ENCODE results near the gene HORMAD2. TPM values are rescaled to one million over a fixed set of nuclear protein-coding genes. Genes with fewer than 3 reads are reported as not detected.

The HORMAD2 gene
- polyA plus RNA-seq, 1 of the 3 experiments (the other 2 are of a cell fraction) = not detected

DNA sequence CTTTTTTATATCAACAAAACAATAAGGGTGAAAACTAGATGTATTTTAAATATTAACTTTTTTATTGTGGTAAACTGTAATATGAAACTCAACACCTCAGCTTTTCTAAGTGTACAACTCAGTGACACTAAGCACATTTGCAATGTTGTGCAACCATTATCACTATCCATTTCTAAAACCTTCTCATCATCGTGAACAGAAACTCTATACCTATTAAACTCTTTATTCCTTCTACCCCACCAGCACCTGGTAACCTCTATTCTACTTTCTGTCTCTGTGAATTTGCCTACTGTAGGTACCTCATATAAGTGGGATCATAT lies 9.4 kb downstream of the HORMAD2 start:
- Histone ChIP-seq H4K20me1 (ENCODE audit: insufficient read depth) (no peaks in the 10 kb centered on the region), H3K4me2 (no peak overlapping the region), H2AFZ (ENCODE audit: low read depth) (peak overlapping the region; percentile 53; the same call in 1 of the 2 replicates), H3K9ac (no peak overlapping the region), H3K79me2 (ENCODE audit: insufficient read depth) (no peaks in the 10 kb centered on the region), H3K27ac (ENCODE audit: low read depth in 2 of 2, low read length in 1 of 2) (peak overlapping the region in 1 of 2 experiments; percentile 12; a peak in 1 of 4 replicates), H3F3A (replicated peaks; ENCODE audit: insufficient read depth) (no peaks in the 10 kb centered on the region), H3K9me2 (no peaks in the 10 kb centered on the region), H3K4me3 (ENCODE audit: low read depth in 2 of 2, low read length in 1 of 2) (no peak overlapping the region), H3K27me3 (ENCODE audit: insufficient read depth) (no peaks in the 10 kb centered on the region), H3K9me3 (0 out of 2 replicates have a peak, but pooled peaks cover 3% of the 10 kb centered on the region), H3K36me3 (replicated peaks in 1 of 2; ENCODE audit: control insufficient read depth in 1 of 2, insufficient read depth in 2 of 2, low read length in 1 of 2) (no peaks in the 10 kb centered on the region), H3K4me1 (ENCODE audit: control insufficient read depth in 1 of 2, insufficient read depth in 2 of 2, low read depth in 1 of 2, low read length in 1 of 2) (no peaks in the 10 kb centered on the region)
- TF ChIP-seq RAD21 (IDR thresholded peaks at IDR 0.05; ENCODE audit: low read length) (no peak), JUND (IDR thresholded peaks at IDR 0.05) (no peak), RXRA (IDR thresholded peaks at IDR 0.05; ENCODE audit: borderline replicate concordance, low read depth) (no peak), SMC3 (IDR thresholded peaks at IDR 0.05; ENCODE audit: low read depth, low read length) (no peak), YY1 (IDR thresholded peaks at IDR 0.05; ENCODE audit: low read depth) (no peak), NRF1 (IDR thresholded peaks at IDR 0.05; ENCODE audit: low read depth, low read length) (no peak), GABPA (IDR thresholded peaks at IDR 0.05; ENCODE audit: low read depth) (no peak), POLR2AphosphoS5 (IDR thresholded peaks at IDR 0.05; ENCODE audit: low read depth, low read length) (no peak), TCF12 (IDR thresholded peaks at IDR 0.05) (no peak), FOSL2 (IDR thresholded peaks at IDR 0.05; ENCODE audit: borderline replicate concordance, low read depth) (no peak)
- TF ChIP-seq, protein P1, sequence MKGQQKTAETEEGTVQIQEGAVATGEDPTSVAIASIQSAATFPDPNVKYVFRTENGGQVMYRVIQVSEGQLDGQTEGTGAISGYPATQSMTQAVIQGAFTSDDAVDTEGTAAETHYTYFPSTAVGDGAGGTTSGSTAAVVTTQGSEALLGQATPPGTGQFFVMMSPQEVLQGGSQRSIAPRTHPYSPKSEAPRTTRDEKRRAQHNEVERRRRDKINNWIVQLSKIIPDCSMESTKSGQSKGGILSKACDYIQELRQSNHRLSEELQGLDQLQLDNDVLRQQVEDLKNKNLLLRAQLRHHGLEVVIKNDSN (IDR thresholded peaks at IDR 0.05; ENCODE audit: borderline replicate concordance, low read depth) = no peak
- TF ChIP-seq, protein P2, sequence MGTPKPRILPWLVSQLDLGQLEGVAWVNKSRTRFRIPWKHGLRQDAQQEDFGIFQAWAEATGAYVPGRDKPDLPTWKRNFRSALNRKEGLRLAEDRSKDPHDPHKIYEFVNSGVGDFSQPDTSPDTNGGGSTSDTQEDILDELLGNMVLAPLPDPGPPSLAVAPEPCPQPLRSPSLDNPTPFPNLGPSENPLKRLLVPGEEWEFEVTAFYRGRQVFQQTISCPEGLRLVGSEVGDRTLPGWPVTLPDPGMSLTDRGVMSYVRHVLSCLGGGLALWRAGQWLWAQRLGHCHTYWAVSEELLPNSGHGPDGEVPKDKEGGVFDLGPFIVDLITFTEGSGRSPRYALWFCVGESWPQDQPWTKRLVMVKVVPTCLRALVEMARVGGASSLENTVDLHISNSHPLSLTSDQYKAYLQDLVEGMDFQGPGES (IDR thresholded peaks at IDR 0.05; ENCODE audit: low read depth, low read length) = no peak
- TF ChIP-seq, protein P3, sequence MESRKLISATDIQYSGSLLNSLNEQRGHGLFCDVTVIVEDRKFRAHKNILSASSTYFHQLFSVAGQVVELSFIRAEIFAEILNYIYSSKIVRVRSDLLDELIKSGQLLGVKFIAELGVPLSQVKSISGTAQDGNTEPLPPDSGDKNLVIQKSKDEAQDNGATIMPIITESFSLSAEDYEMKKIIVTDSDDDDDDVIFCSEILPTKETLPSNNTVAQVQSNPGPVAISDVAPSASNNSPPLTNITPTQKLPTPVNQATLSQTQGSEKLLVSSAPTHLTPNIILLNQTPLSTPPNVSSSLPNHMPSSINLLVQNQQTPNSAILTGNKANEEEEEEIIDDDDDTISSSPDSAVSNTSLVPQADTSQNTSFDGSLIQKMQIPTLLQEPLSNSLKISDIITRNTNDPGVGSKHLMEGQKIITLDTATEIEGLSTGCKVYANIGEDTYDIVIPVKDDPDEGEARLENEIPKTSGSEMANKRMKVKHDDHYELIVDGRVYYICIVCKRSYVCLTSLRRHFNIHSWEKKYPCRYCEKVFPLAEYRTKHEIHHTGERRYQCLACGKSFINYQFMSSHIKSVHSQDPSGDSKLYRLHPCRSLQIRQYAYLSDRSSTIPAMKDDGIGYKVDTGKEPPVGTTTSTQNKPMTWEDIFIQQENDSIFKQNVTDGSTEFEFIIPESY (IDR thresholded peaks at IDR 0.05; ENCODE audit: borderline replicate concordance, low read depth) = no peak
- TF ChIP-seq, protein P4, sequence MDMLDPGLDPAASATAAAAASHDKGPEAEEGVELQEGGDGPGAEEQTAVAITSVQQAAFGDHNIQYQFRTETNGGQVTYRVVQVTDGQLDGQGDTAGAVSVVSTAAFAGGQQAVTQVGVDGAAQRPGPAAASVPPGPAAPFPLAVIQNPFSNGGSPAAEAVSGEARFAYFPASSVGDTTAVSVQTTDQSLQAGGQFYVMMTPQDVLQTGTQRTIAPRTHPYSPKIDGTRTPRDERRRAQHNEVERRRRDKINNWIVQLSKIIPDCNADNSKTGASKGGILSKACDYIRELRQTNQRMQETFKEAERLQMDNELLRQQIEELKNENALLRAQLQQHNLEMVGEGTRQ (IDR thresholded peaks at IDR 0.05; ENCODE audit: borderline replicate concordance, low read depth, low read length) = no peak
- TF ChIP-seq, protein P5, sequence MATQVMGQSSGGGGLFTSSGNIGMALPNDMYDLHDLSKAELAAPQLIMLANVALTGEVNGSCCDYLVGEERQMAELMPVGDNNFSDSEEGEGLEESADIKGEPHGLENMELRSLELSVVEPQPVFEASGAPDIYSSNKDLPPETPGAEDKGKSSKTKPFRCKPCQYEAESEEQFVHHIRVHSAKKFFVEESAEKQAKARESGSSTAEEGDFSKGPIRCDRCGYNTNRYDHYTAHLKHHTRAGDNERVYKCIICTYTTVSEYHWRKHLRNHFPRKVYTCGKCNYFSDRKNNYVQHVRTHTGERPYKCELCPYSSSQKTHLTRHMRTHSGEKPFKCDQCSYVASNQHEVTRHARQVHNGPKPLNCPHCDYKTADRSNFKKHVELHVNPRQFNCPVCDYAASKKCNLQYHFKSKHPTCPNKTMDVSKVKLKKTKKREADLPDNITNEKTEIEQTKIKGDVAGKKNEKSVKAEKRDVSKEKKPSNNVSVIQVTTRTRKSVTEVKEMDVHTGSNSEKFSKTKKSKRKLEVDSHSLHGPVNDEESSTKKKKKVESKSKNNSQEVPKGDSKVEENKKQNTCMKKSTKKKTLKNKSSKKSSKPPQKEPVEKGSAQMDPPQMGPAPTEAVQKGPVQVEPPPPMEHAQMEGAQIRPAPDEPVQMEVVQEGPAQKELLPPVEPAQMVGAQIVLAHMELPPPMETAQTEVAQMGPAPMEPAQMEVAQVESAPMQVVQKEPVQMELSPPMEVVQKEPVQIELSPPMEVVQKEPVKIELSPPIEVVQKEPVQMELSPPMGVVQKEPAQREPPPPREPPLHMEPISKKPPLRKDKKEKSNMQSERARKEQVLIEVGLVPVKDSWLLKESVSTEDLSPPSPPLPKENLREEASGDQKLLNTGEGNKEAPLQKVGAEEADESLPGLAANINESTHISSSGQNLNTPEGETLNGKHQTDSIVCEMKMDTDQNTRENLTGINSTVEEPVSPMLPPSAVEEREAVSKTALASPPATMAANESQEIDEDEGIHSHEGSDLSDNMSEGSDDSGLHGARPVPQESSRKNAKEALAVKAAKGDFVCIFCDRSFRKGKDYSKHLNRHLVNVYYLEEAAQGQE (IDR thresholded peaks at IDR 0.05; ENCODE audit: low read depth, low read length) = no peak
- DNase-seq = no peak
- CTCF ChIA-PET = interaction anchor here (0.7 to 3.9 kb wide), 22 partner anchors 13 to 695 kb away, joined by 3 to 70 read pairs (median 6); no protein-coding TSS in a partner anchor
- 61% methylated on average over 1 of the region's 1 CpG for WGBS (ENCODE audit: low lambda C conversion rate)
- POLR2A ChIA-PET = no interaction called here
